BE2C (cell line): Measurements from ENCODE around the gene ZSCAN23.
A peak's percentile ranks its signal among the peaks of the same experiment; 100 is the strongest.

Source experiments
- DNase-seq: peaks from one replicate; pipeline ENCODE4 v3.0.0-alpha.2; 2020
- H3K27me3 ChIP-seq: fragments of 250-450 bp; sonication (Bioruptor Pico); 2 replicates; pipeline ENCODE4 v1.5.1; 2020; ENCODE audit warnings: mild to moderate bottlenecking
- H3K36me3 ChIP-seq: fragments of 250-450 bp; sonication (Bioruptor Pico); 2 replicates; pipeline ENCODE4 v1.5.1; 2020; ENCODE audit warnings: mild to moderate bottlenecking
- H3K4me1 ChIP-seq: fragments of 250-450 bp; sonication (Bioruptor Pico); 2 replicates; pipeline ENCODE4 v1.5.1; 2020
- H3K4me3 ChIP-seq: 2 replicates; pipeline ENCODE4 v1.5.1; 2011; ENCODE audit warnings: low read depth, low read length
- H3K9me3 ChIP-seq: fragments of 250-450 bp; sonication (Bioruptor Pico); 2 replicates; pipeline ENCODE4 v1.5.1; 2020
- TF ChIP-seq, protein P1 (sequence below): IDR thresholded peaks from 2 replicates; pipeline ENCODE4 v1.5.1; 2012; ENCODE audit warnings: mild to moderate bottlenecking, low read depth, low read length

The ZSCAN23 gene

GRCh38 chr6:28486988-28487742, 43.9 kb upstream of the ZSCAN23 start:
- Histone ChIP-seq H3K27me3 (peaks cover 16% of the 10 kb centered on the region), H3K4me3 (no peak overlapping the region), H3K4me1 (no peaks in the 10 kb centered on the region), H3K36me3 (no peaks in the 10 kb centered on the region), H3K9me3 (no peaks in the 10 kb centered on the region)
- TF ChIP-seq, protein P1, sequence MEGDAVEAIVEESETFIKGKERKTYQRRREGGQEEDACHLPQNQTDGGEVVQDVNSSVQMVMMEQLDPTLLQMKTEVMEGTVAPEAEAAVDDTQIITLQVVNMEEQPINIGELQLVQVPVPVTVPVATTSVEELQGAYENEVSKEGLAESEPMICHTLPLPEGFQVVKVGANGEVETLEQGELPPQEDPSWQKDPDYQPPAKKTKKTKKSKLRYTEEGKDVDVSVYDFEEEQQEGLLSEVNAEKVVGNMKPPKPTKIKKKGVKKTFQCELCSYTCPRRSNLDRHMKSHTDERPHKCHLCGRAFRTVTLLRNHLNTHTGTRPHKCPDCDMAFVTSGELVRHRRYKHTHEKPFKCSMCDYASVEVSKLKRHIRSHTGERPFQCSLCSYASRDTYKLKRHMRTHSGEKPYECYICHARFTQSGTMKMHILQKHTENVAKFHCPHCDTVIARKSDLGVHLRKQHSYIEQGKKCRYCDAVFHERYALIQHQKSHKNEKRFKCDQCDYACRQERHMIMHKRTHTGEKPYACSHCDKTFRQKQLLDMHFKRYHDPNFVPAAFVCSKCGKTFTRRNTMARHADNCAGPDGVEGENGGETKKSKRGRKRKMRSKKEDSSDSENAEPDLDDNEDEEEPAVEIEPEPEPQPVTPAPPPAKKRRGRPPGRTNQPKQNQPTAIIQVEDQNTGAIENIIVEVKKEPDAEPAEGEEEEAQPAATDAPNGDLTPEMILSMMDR: no peak
- no peak for DNase-seq

DNA sequence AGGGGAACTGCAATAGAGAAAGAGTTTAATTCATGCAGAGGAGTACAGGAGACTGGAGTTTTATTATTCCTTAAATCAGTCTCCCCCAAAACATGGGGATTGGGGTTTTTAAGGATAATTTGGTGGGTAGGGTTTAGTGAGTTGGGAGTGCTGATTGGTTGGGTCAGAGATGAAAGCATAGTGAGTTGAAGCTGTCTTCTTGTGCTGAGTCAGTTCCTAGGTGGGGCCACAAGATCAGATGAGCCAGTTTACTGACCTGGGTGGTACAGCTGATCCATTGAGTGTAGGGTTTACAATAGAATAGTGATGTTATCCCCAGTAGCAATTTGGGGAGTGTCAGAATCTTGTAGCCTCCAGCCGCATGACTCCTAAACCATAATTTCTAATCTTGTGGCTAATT, 43.2 kb upstream of the ZSCAN23 start:
- TF ChIP-seq, protein P1: no peak

GRCh38 chr6:28485482-28485881, 42.2 kb upstream of the ZSCAN23 start:
- no peaks in the 10 kb centered on the region for H3K36me3 ChIP-seq
- TF ChIP-seq, protein P1: no peak
- H3K27me3 ChIP-seq: peaks cover 33% of the 10 kb centered on the region
- H3K4me3 ChIP-seq: no peak overlapping the region
- no peak for DNase-seq
- H3K9me3 ChIP-seq: no peaks in the 10 kb centered on the region
- H3K4me1 ChIP-seq: no peaks in the 10 kb centered on the region

More for the DNA sequence above, 43.2 kb upstream of the ZSCAN23 start:
- DNase-seq: no peak
- Histone ChIP-seq H3K27me3 (peaks cover 22% of the 10 kb centered on the region), H3K9me3 (no peaks in the 10 kb centered on the region), H3K36me3 (no peaks in the 10 kb centered on the region), H3K4me3 (no peak overlapping the region), H3K4me1 (no peaks in the 10 kb centered on the region)

GRCh38 chr6:28480253-28480932, 37.1 kb upstream of the ZSCAN23 start:
- peaks cover 70% of the 10 kb centered on the region for H3K27me3 ChIP-seq
- H3K9me3 ChIP-seq: 0 out of 2 replicates have a peak, but pooled peaks cover 2% of the 10 kb centered on the region
- H3K36me3 ChIP-seq: no peaks in the 10 kb centered on the region
- no peaks in the 10 kb centered on the region for H3K4me1 ChIP-seq
- TF ChIP-seq, protein P1: no peak
- no peak overlapping the region for H3K4me3 ChIP-seq
- DNase-seq: no peak

DNA sequence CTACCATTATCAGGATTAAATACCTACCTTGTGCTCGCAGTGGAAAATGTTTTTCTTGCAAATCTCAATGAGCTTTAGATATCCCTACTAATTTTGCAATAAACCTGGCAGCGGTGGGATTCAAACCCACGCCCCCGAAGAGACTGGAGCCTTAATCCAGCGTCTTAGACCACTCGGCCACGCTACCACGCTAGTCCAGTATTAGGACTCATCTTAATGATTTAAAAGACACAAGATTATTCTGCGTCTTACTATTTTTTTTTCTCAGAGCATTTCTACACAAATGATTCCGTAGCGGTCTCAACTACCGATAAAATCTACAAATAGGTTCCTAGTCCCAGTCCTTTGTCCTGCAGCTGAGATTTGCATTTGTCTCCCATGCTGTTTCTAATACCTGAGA, 35.2 kb upstream of the ZSCAN23 start:
- TF ChIP-seq, protein P1: no peak
- Histone ChIP-seq H3K4me3 (peak overlapping the region; percentile 38), H3K4me1 (no peaks in the 10 kb centered on the region), H3K36me3 (no peaks in the 10 kb centered on the region), H3K27me3 (peaks cover 67% of the 10 kb centered on the region), H3K9me3 (0 out of 2 replicates have a peak, but pooled peaks cover 2% of the 10 kb centered on the region)
- DNase-seq: no peak
